Mucosa of descending colon (tissue), 3 donors: ENCODE data around the gene ZNF423. TPM values are rescaled to one million over a fixed set of nuclear protein-coding genes. Genes with fewer than 3 reads are reported as not detected.

Source experiments
- ATAC-seq: fragments of 200-7000 bp; cut with Tn5 transposase; one replicate; pipeline ENCODE4 v1.9.1; 2020; ENCODE audit warnings: mild to moderate bottlenecking, moderate library complexity
- DNase-seq, 3 donors: peaks; one replicate each; pipeline ENCODE4 v3.0.0-alpha.2; 2020
- H3K36me3 ChIP-seq: fragments of 200-600 bp; one replicate; pipeline ENCODE4 v1.8.0; 2021; ENCODE audit warnings: low read depth, mild to moderate bottlenecking
- H3K4me1 ChIP-seq: fragments of 200-600 bp; one replicate; pipeline ENCODE4 v1.8.0; 2021; ENCODE audit warnings: low read depth, mild to moderate bottlenecking
- H3K4me3 ChIP-seq: fragments of 200-600 bp; one replicate; pipeline ENCODE4 v1.8.0; 2021; ENCODE audit warnings: mild to moderate bottlenecking
- H3K9me3 ChIP-seq: fragments of 200-600 bp; one replicate; pipeline ENCODE4 v1.8.0; 2021; ENCODE audit warnings: mild to moderate bottlenecking
- CTCF ChIP-seq: fragments of 200-600 bp; IDR thresholded peaks from one replicate; pipeline ENCODE4 v1.8.0; 2022; ENCODE audit warnings: antibody characterized with exemption, mild to moderate bottlenecking
- intact Hi-C, 2 donors: fragments of 100-400 bp; cut with DNase I in 1 of 2; cut with micrococcal nuclease in 1 of 2; formaldehyde crosslinking; loops; one replicate each; pipeline versions ENCODE4 v1.11.0 to v1.11.1; 2022; cut with DNase I, micrococcal nuclease
- total RNA-seq, 3 donors: library from RNA; stranded (reverse); fragmentation: NEBNext Ultra II Directional in 2 of 3; extraction: Animal tissue kit (Norgen Biotek cat#: 25700) in 2 of 3; gene quantifications; one replicate each; pipeline versions ENCODE4 v1.2.1 to v1.2.4, GENCODE V29; 2021 to 2023
- donor health status: DM: no; HTN: no; CAD: no; lungs with moderate emphysema.
- donor health status: DM: no; HTN: no; CAD: no.
- donor health status: DM: no; HTN: yes; CAD: no.

Gene ZNF423
- total RNA-seq, 3 donors from 2014 or later: 6.7 to 11.6 (median 11.0) TPM

DNA sequence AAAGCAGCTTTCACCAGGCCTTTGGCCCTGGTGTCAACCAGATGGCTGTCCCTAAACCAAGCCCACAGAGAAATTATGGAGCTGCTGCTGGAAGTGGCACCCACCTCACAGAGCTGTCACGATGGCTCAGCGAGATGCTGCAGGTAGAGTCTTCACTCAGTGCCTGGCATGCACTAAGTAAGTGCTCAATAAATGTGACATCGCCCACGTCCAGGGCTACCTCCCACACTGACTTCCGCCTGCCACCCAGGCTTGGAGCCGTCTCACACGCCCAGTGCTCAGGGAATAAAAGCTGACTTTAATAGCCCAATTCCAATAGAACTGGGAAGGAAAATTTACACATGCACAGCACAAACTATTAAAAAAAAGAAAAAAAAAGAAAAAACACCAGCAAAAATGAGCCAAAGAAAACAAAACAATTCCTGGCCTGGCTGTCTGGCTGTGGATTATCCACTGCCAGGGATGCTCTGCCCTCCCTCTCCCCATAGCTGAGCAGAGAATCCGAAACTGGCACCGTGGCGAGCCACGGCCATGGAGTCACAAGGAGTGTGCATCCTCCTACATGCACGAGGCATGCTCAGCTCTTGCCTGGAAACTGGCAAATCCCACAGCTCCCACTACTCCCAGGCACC is 68.9 kb downstream of the ZNF423 start:
- intact Hi-C loops: no loop called here
- Histone ChIP-seq H3K9me3 (no peaks in the 10 kb centered on the region), H3K36me3 (no peaks in the 10 kb centered on the region), H3K4me3 (no peak overlapping the region), H3K4me1 (no peaks in the 10 kb centered on the region)
- DNase-seq: no peak
- TF ChIP-seq CTCF: no peak
- no peak for ATAC-seq

- no peak for TF ChIP-seq CTCF
- Histone ChIP-seq H3K9me3 (no peaks in the 10 kb centered on the region), H3K36me3 (no peaks in the 10 kb centered on the region), H3K4me3 (no peak overlapping the region), H3K4me1 (no peaks in the 10 kb centered on the region)
- intact Hi-C loops: no loop called here
- DNase-seq: no peak
- no peak for ATAC-seq
Observed at GRCh38 chr16:49785970-49786369, 69.9 kb downstream of the ZNF423 start.

- intact Hi-C loops: no loop called here
- Histone ChIP-seq H3K9me3 (no peaks in the 10 kb centered on the region), H3K36me3 (no peaks in the 10 kb centered on the region), H3K4me1 (no peaks in the 10 kb centered on the region), H3K4me3 (no peak overlapping the region)
- ATAC-seq (no peak), DNase-seq (no peak)
- no peak for TF ChIP-seq CTCF
Observed at GRCh38 chr16:49782405-49782804, 73.5 kb downstream of the ZNF423 start.

- intact Hi-C loops: no loop called here
- Histone ChIP-seq H3K36me3 (no peaks in the 10 kb centered on the region), H3K9me3 (no peaks in the 10 kb centered on the region), H3K4me3 (no peak overlapping the region), H3K4me1 (no peaks in the 10 kb centered on the region)
- DNase-seq (no peak), ATAC-seq (no peak)
- TF ChIP-seq CTCF: no peak
Observed at GRCh38 chr16:49781401-49781800, 74.5 kb downstream of the ZNF423 start.

GRCh38 chr16:49780433-49780832 is 75.5 kb downstream of the ZNF423 start:
- DNase-seq (no peak), ATAC-seq (no peak)
- Histone ChIP-seq H3K4me3 (no peak overlapping the region), H3K36me3 (no peaks in the 10 kb centered on the region), H3K9me3 (no peaks in the 10 kb centered on the region), H3K4me1 (no peaks in the 10 kb centered on the region)
- no peak for TF ChIP-seq CTCF
- intact Hi-C loops: no loop called here

GRCh38 chr16:49779979-49780378 is 75.9 kb downstream of the ZNF423 start:
- Histone ChIP-seq H3K4me1 (no peaks in the 10 kb centered on the region), H3K9me3 (no peaks in the 10 kb centered on the region), H3K4me3 (no peak overlapping the region), H3K36me3 (no peaks in the 10 kb centered on the region)
- intact Hi-C loops: no loop called here
- DNase-seq (no peak), ATAC-seq (no peak)
- no peak for TF ChIP-seq CTCF
